ENCODE measurements around the gene XK.
"Not testable (repeated sequence)": the region's sequence is repeated elsewhere in the genome, so short reads cannot be mapped to it uniquely, and the experiment has no call there.

The XK gene

GRCh38 chrX:37754516-37754915, 68.9 kb downstream of the XK start:
- DNase-seq (ENCODE audit: low spot score): no peak

- no peak for DNase-seq (ENCODE audit: low spot score)
These were observed 69.4 kb downstream of the XK start for GRCh38 chrX:37755025-37755424.

- no peak for DNase-seq (ENCODE audit: low spot score)
These were observed 71.5 kb downstream of the XK start for GRCh38 chrX:37757082-37757481.

- DNase-seq (ENCODE audit: low spot score): no peak
These were observed 73.8 kb downstream of the XK start for GRCh38 chrX:37759351-37759750.

- DNase-seq (ENCODE audit: low spot score): no peak
These were observed 74.4 kb downstream of the XK start for GRCh38 chrX:37759878-37760418.

- DNase-seq (ENCODE audit: low spot score): no peak
These were observed 77.8 kb downstream of the XK start for GRCh38 chrX:37763400-37763799.

GRCh38 chrX:37765507-37765906, 79.9 kb downstream of the XK start:
- DNase-seq (ENCODE audit: low spot score): no peak

GRCh38 chrX:37767430-37767829, 81.8 kb downstream of the XK start:
- no peak for DNase-seq (ENCODE audit: low spot score)

- not testable (repeated sequence) for DNase-seq (ENCODE audit: low spot score)
These were observed 83.3 kb downstream of the XK start for GRCh38 chrX:37768866-37769265.

- no peak for DNase-seq (ENCODE audit: low spot score)
These were observed 90.8 kb downstream of the XK start for GRCh38 chrX:37776283-37776986.

- no peak for DNase-seq (ENCODE audit: low spot score)
These were observed 91.4 kb downstream of the XK start for GRCh38 chrX:37776987-37777325.

- no peak for DNase-seq (ENCODE audit: low spot score)
These were observed 94.3 kb downstream of the XK start, which contains the start of gene CYBB for GRCh38 chrX:37779857-37780256. Gene CYBB (plus strand): TSS chrX:37780059. CDS start chrX:37780078, 19 bp downstream.

- DNase-seq (ENCODE audit: low spot score): no peak
These were observed 95.5 kb downstream of the XK start for GRCh38 chrX:37781081-37781480.

Measured in hematopoietic multipotent progenitor cell treated with erythropoietin and hydrocortisone succinate and interleukin-3 and kit ligand, for 17 days (in vitro differentiated cells).